Stimulated activated naive CD4-positive, alpha-beta T cell treated with Interleukin-2 at 50 U/mL for 16 hours (primary cell): Measurements from ENCODE around the gene ABI3.

Source experiments
- DNase-seq: peaks from one replicate; lab custom pipeline; 2025; lab: John Stamatoyannopoulos, UW

ABI3 gene

GRCh38 chr17:49225554-49226236 is 15.2 kb downstream of the ABI3 start:
- DNase-seq: no peak

GRCh38 chr17:49226771-49227435 is 16.4 kb downstream of the ABI3 start:
- no peak for DNase-seq

GRCh38 chr17:49227436-49228261 is 17.1 kb downstream of the ABI3 start:
- peak; percentile 71 for DNase-seq

- no peak for DNase-seq
Observed at GRCh38 chr17:49229076-49229804, 18.7 kb downstream of the ABI3 start.

- DNase-seq: no peak
Observed at GRCh38 chr17:49229805-49230600, 19.5 kb downstream of the ABI3 start.

- DNase-seq: peak; percentile 83
Observed at GRCh38 chr17:49230636-49231562, 20.4 kb downstream of the ABI3 start, which contains the start of gene PHOSPHO1. Gene PHOSPHO1, minus strand, starts transcription at chr17:49230787. Its CDS starts 4,096 bp downstream, at chr17:49226691.

- no peak for DNase-seq
Observed at GRCh38 chr17:49231563-49231894, 21.0 kb downstream of the ABI3 start.

- DNase-seq: no peak
Observed at GRCh38 chr17:49234509-49235080, 24.1 kb downstream of the ABI3 start.

GRCh38 chr17:49235896-49236295 is 25.4 kb downstream of the ABI3 start:
- no peak for DNase-seq

- no peak for DNase-seq
Observed at GRCh38 chr17:49239963-49240362, 29.5 kb downstream of the ABI3 start.

GRCh38 chr17:49240619-49241018 is 30.1 kb downstream of the ABI3 start:
- DNase-seq: no peak

- no peak for DNase-seq
Observed at GRCh38 chr17:49241040-49241439, 30.5 kb downstream of the ABI3 start.

- DNase-seq: no peak
Observed at GRCh38 chr17:49241692-49242397, 31.3 kb downstream of the ABI3 start.

GRCh38 chr17:49242813-49243212 is 32.3 kb downstream of the ABI3 start:
- no peak for DNase-seq

GRCh38 chr17:49244839-49245238 is 34.3 kb downstream of the ABI3 start:
- DNase-seq: no peak

- no peak for DNase-seq
Observed at GRCh38 chr17:49247944-49248343, 37.4 kb downstream of the ABI3 start.

GRCh38 chr17:49249292-49249794 is 38.8 kb downstream of the ABI3 start:
- no peak for DNase-seq

GRCh38 chr17:49249890-49250522 is 39.5 kb downstream of the ABI3 start:
- DNase-seq: no peak
